Subcutaneous abdominal adipose tissue (tissue), 5 donors: ENCODE measurements around the gene TNNI3.
"Not testable (repeated sequence)": the region's sequence is repeated elsewhere in the genome, so short reads cannot be mapped to it uniquely, and the experiment has no call there.

Source experiments
- H3K27ac ChIP-seq: one replicate; pipeline ENCODE4 v1.7.0; 2013; ENCODE audit warnings: low read depth, mild to moderate bottlenecking, inconsistent platforms, low read length, moderate library complexity
- H3K27me3 ChIP-seq, 5 donors: one replicate each; pipeline ENCODE4 v1.7.0; 2013; ENCODE audit warnings: low read length in 5 of 5, inconsistent platforms in 1 of 5; ENCODE audit not compliant: control insufficient read depth in 5 of 5, insufficient read depth in 4 of 5
- H3K36me3 ChIP-seq, 5 donors: one replicate each; pipeline ENCODE4 v1.7.0; 2013; ENCODE audit warnings: low read length in 5 of 5; ENCODE audit not compliant: control insufficient read depth in 5 of 5, insufficient read depth in 5 of 5
- H3K4me1 ChIP-seq, 5 donors: one replicate each; pipeline ENCODE4 v1.7.0; 2013; ENCODE audit warnings: low read length in 5 of 5, mild to moderate bottlenecking in 3 of 5, moderate library complexity in 1 of 5; ENCODE audit not compliant: control insufficient read depth in 5 of 5, insufficient read depth in 5 of 5
- H3K4me3 ChIP-seq, 5 donors: one replicate each; pipeline ENCODE4 v1.7.0; 2013; ENCODE audit warnings: low read length in 5 of 5, low read depth in 1 of 5
- H3K9ac ChIP-seq, 5 donors: one replicate each; pipeline ENCODE4 v1.7.0; 2013; ENCODE audit warnings: low read length in 5 of 5, mild to moderate bottlenecking in 4 of 5, moderate library complexity in 3 of 5
- H3K9me3 ChIP-seq, 5 donors: one replicate each; pipeline ENCODE4 v1.7.0; 2013; ENCODE audit warnings: low read length in 5 of 5; ENCODE audit not compliant: control insufficient read depth in 5 of 5
- donor health status: healthy.
- donor health status: healthy.
- donor health status: healthy.
- donor health status: healthy.
- donor health status: healthy.

TNNI3 gene

DNA sequence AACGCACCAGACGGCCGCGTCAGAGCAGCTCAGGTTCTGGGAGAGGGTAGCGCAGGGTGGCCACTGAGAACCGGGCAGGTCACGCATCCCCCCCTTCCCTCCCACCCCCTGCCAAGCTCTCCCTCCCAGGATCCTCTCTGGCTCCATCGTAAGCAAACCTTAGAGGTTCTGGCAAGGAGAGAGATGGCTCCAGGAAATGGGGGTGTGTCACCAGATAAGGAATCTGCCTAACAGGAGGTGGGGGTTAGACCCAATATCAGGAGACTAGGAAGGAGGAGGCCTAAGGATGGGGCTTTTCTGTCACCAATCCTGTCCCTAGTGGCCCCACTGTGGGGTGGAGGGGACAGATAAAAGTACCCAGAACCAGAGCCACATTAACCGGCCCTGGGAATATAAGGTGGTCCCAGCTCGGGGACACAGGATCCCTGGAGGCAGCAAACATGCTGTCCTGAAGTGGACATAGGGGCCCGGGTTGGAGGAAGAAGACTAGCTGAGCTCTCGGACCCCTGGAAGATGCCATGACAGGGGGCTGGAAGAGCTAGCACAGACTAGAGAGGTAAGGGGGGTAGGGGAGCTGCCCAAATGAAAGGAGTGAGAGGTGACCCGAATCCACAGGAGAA, 42.0 kb downstream of the TNNI3 start:
- peaks cover 0 to 13% (median 8%) of the 10 kb centered on the region in 5 donors for H3K36me3 ChIP-seq
- H3K9me3 ChIP-seq = no peaks in the 10 kb centered on the region
- H3K4me3 ChIP-seq = peak overlapping the region; percentile 86 to 95 (median 94)
- H3K27ac ChIP-seq = peak overlapping the region; percentile 35
- H3K9ac ChIP-seq = peak overlapping the region in 4 of 5 donors; percentile 41 to 95 (median 91)
- no peaks in the 10 kb centered on the region for H3K27me3 ChIP-seq
- H3K4me1 ChIP-seq = peaks cover 10 to 65% (median 57%) of the 10 kb centered on the region in 5 donors

DNA sequence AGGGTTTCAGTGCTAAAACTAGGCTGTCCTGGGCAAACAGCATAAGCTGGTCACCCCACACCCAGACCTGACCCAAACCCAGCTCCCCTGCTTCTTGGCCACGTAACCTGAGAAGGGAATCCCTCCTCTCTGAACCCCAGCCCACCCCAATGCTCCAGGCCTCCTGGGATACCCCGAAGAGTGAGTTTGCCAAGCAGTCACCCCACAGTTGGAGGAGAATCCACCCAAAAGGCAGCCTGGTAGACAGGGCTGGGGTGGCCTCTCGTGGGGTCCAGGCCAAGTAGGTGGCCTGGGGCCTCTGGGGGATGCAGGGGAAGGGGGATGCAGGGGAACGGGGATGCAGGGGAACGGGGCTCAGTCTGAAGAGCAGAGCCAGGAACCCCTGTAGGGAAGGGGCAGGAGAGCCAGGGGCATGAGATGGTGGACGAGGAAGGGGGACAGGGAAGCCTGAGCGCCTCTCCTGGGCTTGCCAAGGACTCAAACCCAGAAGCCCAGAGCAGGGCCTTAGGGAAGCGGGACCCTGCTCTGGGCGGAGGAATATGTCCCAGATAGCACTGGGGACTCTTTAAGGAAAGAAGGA, 42.9 kb downstream of the TNNI3 start:
- Histone ChIP-seq H3K4me3 (no peak overlapping the region), H3K9ac (peak overlapping the region in 2 of 5 donors; percentile 20 to 38), H3K4me1 (peaks cover 10 to 65% (median 57%) of the 10 kb centered on the region in 5 donors), H3K9me3 (no peaks in the 10 kb centered on the region), H3K27ac (no peak overlapping the region), H3K27me3 (no peaks in the 10 kb centered on the region), H3K36me3 (peaks cover 0 to 21% (median 17%) of the 10 kb centered on the region in 5 donors)

DNA sequence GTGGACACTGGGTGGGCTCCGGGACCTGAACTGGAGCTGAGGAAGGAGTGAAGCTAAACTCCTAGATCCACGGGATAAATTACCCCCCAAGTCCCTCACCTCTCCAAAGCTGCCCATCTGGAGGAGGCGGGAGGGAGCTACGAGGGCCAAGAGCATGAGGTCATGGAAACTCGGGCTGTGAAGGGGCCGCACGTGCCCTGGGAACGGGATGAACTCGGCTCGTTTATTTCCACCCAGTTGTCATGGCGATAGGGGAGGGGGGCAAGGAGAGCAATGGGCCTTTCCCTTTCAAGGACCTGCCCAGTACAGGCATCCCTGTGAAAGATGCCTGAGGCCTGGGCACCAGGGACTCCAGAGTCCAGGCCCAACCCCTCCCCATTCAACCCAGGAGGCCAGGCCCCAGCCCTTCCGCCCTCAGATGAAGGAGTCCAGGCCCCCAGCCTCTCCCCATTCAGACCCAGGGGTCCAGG, 43.9 kb downstream of the TNNI3 start:
- Histone ChIP-seq H3K27me3 (no peaks in the 10 kb centered on the region), H3K9ac (peak overlapping the region in 2 of 5 donors; percentile 64 to 71), H3K9me3 (no peaks in the 10 kb centered on the region), H3K4me1 (peaks cover 10 to 61% (median 53%) of the 10 kb centered on the region in 5 donors), H3K36me3 (peaks cover 0 to 29% (median 26%) of the 10 kb centered on the region in 5 donors), H3K4me3 (peak overlapping the region in 3 of 5 donors; percentile 4 to 23 (median 11)), H3K27ac (peak overlapping the region; percentile 46)

DNA sequence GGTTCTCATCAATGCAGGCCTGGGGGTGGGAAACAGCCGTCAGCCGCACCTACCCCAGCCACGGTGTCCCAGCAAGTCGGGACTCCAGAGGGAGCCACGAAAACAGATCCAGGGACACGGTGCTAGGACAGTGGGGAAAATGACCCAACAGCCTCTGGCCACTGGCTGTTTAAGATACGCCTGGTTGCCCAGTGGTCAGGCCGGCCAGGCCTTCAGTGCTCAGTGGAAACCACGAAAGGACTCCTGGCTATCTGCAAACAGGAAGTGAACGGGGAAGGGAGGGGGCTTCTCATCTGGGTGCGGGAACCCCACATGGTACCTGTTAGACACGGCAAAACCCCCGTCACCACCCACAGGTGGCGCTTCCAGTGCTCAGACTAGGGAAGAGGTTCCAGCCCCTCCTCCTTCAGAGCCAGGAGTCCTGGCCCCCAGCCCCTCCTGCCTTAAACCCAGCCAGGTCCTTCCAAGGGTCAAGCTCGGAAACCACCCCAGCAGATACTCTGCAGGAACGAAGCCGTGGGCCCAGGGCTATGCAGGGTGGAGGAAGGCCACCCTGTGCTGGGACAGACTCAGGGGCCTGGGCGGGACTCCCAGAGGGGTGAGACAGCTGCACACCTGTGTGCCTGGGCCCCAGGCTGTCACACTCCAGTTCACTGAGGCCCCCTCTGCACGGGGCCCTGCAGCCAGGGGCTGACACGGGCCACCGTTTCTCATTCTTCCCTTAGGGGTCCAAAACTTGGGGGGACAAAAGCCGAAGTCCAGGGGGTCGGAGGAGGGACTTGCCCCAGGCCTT, 44.6 kb downstream of the TNNI3 start:
- Histone ChIP-seq H3K4me1 (peaks cover 10 to 54% (median 47%) of the 10 kb centered on the region in 5 donors), H3K36me3 (peaks cover 0 to 29% (median 26%) of the 10 kb centered on the region in 5 donors), H3K4me3 (peak overlapping the region in 4 of 5 donors; percentile 4 to 29 (median 17)), H3K9me3 (no peaks in the 10 kb centered on the region), H3K27ac (peak overlapping the region; percentile 46), H3K9ac (peak overlapping the region in 2 of 5 donors; percentile 64 to 71), H3K27me3 (no peaks in the 10 kb centered on the region)

DNA sequence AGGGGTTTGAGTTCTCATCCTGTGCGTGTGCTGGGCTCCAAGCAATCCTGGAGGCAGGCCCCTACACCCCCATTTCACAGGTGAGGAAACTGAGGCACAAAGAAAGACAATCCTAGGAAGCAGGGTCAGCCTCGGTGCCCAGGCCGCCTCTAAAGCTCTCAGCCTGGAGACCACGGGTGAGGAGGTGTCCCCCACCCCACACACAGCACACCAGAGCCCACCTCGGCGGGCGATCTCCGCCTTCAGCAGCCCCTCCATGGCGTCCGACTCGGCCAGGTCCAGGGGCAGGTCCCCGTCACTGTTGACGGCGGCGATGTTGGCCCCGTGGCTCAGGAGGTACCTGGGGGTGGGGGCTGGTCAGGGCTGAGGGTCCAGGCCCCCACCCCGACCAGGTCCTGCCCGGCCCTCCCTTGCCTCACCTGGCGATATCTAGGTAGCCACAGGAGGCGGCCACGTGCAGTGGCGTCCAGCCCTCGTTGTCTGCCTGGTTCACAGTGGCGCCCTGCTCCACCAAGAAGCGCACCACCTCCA, 45.2 kb downstream of the TNNI3 start:
- H3K36me3 ChIP-seq = peaks cover 0 to 29% (median 26%) of the 10 kb centered on the region in 5 donors
- no peak overlapping the region for H3K4me3 ChIP-seq
- H3K9ac ChIP-seq = peak overlapping the region in 1 of 5 donors; percentile 71
- H3K27me3 ChIP-seq = no peaks in the 10 kb centered on the region
- no peak overlapping the region for H3K27ac ChIP-seq
- no peaks in the 10 kb centered on the region for H3K9me3 ChIP-seq
- H3K4me1 ChIP-seq = peaks cover 10 to 51% (median 45%) of the 10 kb centered on the region in 5 donors

DNA sequence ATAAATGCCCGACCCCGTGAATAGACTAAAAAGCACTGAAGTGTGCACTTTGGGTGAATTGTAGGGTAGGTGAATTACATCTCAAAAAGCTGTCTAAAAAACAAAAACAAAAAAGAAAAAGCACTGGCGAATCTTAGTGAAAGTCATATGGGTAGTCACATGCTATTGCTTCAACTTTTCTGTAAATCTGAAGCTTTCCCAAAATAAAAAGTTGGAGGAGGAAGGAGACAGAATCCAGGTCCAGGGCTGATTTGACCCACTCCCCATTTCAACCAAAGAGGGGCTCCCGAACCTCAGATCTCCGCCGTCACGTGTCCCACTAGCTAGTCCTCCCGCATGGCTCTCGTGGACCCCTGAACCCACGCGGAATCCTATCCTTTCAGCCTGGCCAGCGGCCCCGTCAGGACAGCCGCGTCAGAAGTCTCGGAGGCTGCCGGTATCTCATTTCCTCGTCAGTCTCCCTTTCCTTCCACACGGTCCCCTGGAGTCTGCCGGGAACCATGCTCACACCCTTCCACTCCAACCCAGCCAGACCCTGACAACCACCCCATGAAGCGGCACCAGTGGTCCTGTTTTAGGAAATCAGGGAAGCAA, 46.2 kb downstream of the TNNI3 start:
- Histone ChIP-seq H3K9me3 (no peaks in the 10 kb centered on the region), H3K9ac (peak overlapping the region in 2 of 5 donors; percentile 19 to 35), H3K4me3 (no peak overlapping the region), H3K36me3 (peaks cover 0 to 34% (median 29%) of the 10 kb centered on the region in 5 donors), H3K4me1 (peaks cover 10 to 44% (median 38%) of the 10 kb centered on the region in 5 donors), H3K27me3 (no peaks in the 10 kb centered on the region), H3K27ac (peak overlapping the region; percentile 37)

DNA sequence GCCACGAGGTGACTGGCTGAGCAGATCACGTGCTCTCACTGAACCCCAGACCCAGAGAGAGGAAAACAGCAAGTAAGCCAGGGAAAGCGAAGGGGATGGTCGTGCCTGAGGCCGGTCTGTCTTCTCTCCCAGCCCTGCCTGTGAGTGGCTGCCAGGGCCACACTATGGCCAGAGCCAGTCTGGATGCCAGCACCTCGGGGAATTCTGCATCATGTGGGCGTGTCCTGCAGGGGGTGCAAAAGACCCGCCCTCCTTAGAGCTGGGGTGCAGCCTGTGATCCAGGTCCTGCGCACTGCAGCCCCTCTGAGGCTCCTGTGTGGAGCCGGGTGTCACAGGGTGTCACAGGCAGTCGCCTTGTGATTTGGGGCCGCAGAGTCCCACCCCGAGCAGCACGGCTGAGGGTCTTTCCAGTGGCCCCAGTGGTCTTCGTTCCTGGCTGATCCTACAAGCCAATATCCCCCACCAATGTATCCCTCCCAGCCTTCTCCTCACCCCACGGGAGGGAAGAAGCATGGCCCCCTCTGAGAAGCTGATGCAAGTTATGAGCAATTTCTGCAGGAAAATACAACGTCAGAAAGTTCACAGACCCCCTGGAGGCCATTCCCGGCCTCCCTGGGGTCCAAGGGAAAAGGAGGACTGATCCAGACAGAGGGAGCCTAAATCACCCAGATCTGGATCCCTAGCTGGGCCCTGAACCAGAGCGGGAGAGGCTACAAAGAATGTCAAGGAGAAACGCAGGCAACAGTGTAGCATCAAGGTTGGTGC, 47.8 kb downstream of the TNNI3 start:
- Histone ChIP-seq H3K27ac (no peak overlapping the region), H3K27me3 (no peaks in the 10 kb centered on the region), H3K9me3 (no peaks in the 10 kb centered on the region), H3K4me1 (peaks cover 5 to 30% (median 21%) of the 10 kb centered on the region in 5 donors), H3K4me3 (no peak overlapping the region), H3K9ac (no peak overlapping the region), H3K36me3 (peaks cover 0 to 41% (median 34%) of the 10 kb centered on the region in 5 donors)

DNA sequence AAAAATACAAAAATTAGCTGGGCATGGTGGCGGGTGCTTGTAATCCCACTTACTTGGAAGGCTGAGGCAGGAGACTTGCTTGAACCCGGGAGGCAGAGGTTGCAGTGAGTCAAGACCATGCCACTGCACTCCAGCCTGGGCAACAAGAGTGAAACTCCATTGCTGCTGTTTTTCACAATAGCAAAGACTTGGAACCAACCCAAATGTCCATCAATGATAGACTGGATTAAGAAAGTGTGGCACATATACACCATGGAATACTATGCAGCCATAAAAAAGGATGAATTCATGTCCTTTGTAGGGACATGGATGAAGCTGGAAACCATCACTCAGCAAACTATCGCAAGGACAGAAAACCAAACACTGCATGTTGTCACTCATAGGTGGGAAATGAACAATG, 50.3 kb downstream of the TNNI3 start:
- H3K4me1 ChIP-seq, H3K9me3 ChIP-seq, H3K4me3 ChIP-seq, H3K27ac ChIP-seq, H3K9ac ChIP-seq, H3K27me3 ChIP-seq: not testable (repeated sequence)
- H3K36me3 ChIP-seq = peaks cover 2 to 48% (median 41%) of the 10 kb centered on the region in 5 donors

DNA sequence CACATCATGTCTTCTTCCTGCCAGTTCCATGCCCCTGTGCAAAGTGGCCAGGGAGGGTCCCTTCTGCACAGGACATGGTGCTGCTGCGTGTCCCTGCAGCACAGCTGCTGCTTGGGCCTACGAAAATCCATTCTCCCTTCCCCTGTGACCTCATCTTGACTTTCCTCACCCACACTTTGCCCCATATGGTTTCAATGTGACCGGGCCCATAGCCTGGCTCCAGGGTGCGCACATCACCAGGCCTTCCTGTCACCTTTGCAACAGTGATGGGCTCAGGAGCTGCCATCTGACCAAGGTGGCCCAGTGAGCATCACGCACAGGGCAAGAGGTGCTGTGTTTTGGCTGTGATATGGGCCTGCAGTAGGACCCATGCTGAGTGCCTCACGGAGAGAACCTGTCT, 50.9 kb downstream of the TNNI3 start:
- peaks cover 0 to 4% (median 0%) of the 10 kb centered on the region in 5 donors for H3K4me1 ChIP-seq
- H3K27ac ChIP-seq = no peak overlapping the region
- peaks cover 0 to 4% (median 4%) of the 10 kb centered on the region in 5 donors for H3K9me3 ChIP-seq
- H3K9ac ChIP-seq = no peak overlapping the region
- H3K4me3 ChIP-seq = no peak overlapping the region
- no peaks in the 10 kb centered on the region for H3K27me3 ChIP-seq
- peaks cover 2 to 51% (median 44%) of the 10 kb centered on the region in 5 donors for H3K36me3 ChIP-seq
